CD4-positive, alpha-beta T cell treated with Interleukin-12 subunit alpha and Interleukin-12 subunit beta, for 1 hour (primary cell): ENCODE data around the gene VARS2.
"Not testable (repeated sequence)": the region's sequence is repeated elsewhere in the genome, so short reads cannot be mapped to it uniquely, and the experiment has no call there.

Source experiments
- DNase-seq: peaks from one replicate; pipeline ENCODE4 v3.0.0-alpha.2; 2020

Gene VARS2

DNA sequence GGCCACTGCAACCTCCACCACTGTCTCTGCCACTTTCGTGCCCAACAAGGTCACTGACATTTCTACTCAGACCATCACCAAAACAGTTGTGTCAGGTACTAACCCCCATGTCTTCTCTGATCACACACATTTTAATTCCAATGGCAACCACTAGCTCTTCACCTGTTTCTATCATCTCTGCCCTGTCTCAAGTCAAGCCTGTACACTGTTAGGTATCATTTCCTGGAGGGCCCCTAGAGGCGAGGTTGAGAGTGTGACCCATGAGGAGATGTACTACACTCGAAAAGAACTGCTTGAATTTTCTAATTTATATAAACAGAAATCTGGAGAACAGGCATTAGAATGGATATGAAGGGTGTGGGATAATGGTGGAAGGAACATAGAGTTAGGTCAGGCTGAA, 52.1 kb downstream of the VARS2 start:
- DNase-seq, result no peak

DNA sequence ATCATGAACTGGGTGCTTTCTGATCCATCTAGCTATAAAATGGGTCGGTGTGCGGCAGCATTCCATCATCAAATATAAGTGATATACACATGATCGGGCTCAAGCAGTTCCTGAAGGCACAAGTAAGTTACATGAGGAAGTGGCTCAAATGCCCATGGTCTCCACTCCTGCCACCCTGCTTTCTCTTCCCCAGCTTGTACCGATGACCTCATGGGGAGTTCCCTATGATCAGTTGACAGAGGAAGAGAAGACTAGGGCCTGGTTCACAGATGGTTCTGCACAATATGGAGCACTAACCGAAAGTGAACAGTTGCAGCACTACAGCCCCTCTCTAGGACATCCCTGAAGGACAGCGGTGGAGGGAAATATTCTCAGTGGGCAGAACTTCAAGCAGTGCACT, 55.1 kb downstream of the VARS2 start:
- not testable (repeated sequence) for DNase-seq

DNA sequence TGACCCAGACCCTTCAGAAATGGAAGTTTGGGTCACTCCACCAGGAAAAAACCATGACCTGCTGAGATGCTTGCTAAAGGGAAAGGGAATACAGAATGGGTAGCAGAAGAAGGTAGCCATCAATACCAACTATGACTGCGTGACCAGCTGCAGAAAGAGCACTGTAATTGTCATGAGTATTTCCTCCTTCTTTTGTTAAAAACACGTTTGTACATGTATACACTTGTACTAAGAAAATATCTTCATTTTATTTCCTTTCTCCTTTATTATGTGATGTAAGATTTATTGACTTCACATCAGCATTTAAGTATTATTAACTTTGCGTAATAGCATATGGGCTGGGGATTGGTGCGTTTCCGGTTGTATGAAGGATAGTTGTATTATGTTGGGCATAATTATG, 56.9 kb downstream of the VARS2 start:
- DNase-seq, result no peak

DNA sequence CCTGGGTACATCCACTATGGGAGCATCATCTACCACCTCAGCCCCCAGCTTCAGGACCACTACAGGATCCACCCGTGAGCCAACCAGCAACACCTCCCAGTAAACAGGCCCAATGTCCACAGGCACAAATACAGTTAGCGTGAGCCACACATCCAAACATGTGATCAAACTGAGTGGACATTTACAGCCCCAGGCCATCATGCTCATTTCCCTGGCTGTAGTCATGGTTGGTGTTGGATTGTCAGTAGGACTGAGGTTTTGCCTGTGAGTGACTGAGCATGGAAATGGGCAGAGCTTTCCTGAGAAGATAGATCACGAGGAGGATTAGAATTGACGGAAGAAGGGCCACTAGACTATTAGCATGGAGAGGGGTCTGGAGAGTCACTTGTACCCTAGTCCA, 58.8 kb downstream of the VARS2 start:
- no peak for DNase-seq

DNA sequence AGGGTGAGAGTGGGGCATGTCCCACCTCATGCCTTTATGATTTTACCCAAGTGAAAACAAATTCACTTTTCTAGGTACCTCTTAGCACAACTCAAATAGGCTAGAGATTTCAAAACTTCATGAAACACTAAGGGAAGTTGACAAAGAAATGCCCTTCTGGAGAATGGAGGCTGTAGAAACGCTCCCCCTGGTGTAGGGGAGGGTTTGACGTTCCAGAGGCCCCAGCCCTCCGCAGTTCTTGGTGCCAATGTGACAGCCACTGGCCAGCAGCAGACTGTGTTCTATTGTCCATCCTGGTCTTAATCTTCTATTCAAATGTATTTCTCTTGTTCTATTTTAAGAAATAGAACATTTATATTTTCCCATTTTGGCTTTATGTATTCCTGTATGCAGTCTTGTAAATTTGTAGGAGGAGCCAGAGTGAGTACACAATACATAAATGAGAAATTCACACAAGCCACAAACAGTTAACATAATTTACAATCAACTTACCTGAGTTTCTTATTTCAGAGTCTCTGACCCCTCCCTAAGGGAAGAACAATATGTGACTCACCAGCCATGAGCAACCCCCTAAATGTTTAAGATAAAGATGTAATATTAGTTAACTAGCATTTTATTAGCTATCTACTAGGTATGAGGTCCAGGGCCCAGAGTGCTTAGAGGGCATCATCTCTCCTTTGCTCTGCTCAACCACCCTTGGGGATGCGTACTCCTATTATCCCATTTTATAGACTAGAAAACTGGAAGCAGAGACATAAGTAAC, 60.6 kb downstream of the VARS2 start:
- no peak for DNase-seq
